K562 (cell line): Measurements from ENCODE around the gene MEIS2. TPM values are rescaled to one million over a fixed set of nuclear protein-coding genes. Genes with fewer than 3 reads are reported as not detected.

Experiments used
- ATAC-seq: fragments of 200-7000 bp; cut with Tn5 transposase; 3 replicates; pipeline ENCODE4 v1.9.1; 2020; ENCODE audit warnings: moderate library complexity
- BruUV-seq: library from RNA; stranded (reverse); fragments of 400-500 nt; replicated peaks from 2 replicates; lab custom pipeline; 2021; lab: Mats Ljungman, UMichigan
- CTCF ChIA-PET: fragments of 300-600 bp; formaldehyde crosslinking; extraction: SDS; loops from one replicate; lab custom pipeline; 2021; ENCODE audit warnings: low intra/inter-chr PET ratio; lab: Yijun Ruan, JAX
- POLR2A ChIA-PET: fragments of 300-600, 350-650 bp; sonication (Branson Sonifier 250); formaldehyde crosslinking; extraction: SDS; loops from one replicate; lab custom pipeline; 2021; ENCODE audit warnings: antibody characterized with exemption, inconsistent platforms; lab: Yijun Ruan, JAX
- DNase-seq, 4 experiments: peaks; one replicate each; pipeline versions ENCODE4 v3.0.0 to v3.0.0-alpha.2; 2011 to 2018; ENCODE audit warnings: low spot score in 3 of 4, mixed read lengths in 3 of 4; ENCODE audit errors: extremely low read depth in 1 of 4
- FAIRE-seq: peaks from 2 replicates; lab custom pipeline; 2011; peaks lifted over from hg19 to GRCh38; lab: Jason Lieb, UNC
- H2AFZ ChIP-seq: 2 replicates; pipeline ENCODE4 v1.6.0; 2011; ENCODE audit warnings: low read depth, low read length, control low read depth, inconsistent platforms
- H3K27ac ChIP-seq: fragments of 200-600 bp; 3 replicates; pipeline ENCODE4 v1.8.0; 2011; ENCODE audit warnings: low read depth, mild to moderate bottlenecking, control low read depth, inconsistent platforms, low read length, moderate library complexity, mixed read lengths; ENCODE audit errors: extremely low read depth
- H3K27me3 ChIP-seq, 2 experiments: fragments of 300-600 bp in 1 of 2; 2 replicates in 1 of 2; 3 replicates in 1 of 2; pipeline versions ENCODE4 v1.6.0 to v1.8.0; 2011; ENCODE audit warnings: inconsistent platforms in 2 of 2, low read length in 2 of 2, mild to moderate bottlenecking in 1 of 2, mixed read lengths in 1 of 2, moderate library complexity in 1 of 2; ENCODE audit not compliant: control insufficient read depth in 2 of 2, insufficient read depth in 2 of 2
- H3K36me3 ChIP-seq: fragments of 300-600 bp; 3 replicates; pipeline ENCODE4 v1.8.0; 2011; ENCODE audit warnings: mild to moderate bottlenecking, low read length, inconsistent platforms; ENCODE audit not compliant: control insufficient read depth, insufficient read depth
- H3K4me1 ChIP-seq, 2 experiments: fragments of 200-600 bp in 1 of 2; replicated peaks in 1 of 2; 2 replicates in 1 of 2; 3 replicates in 1 of 2; pipeline versions ENCODE4 v1.5.1 to v1.8.0; 2011; ENCODE audit warnings: inconsistent platforms in 2 of 2, low read length in 2 of 2, mild to moderate bottlenecking in 1 of 2, mixed read lengths in 1 of 2, moderate library complexity in 1 of 2; ENCODE audit not compliant: control insufficient read depth in 2 of 2, insufficient read depth in 2 of 2
- H3K4me2 ChIP-seq: 2 replicates; pipeline ENCODE4 v1.6.1; 2011; ENCODE audit warnings: low read length, control low read depth, inconsistent platforms, mixed read lengths; ENCODE audit not compliant: insufficient read depth
- H3K4me3 ChIP-seq: fragments of 200-600 bp; sonication (generic), shearing (Covaris generic); 2 replicates; pipeline ENCODE4 v1.5.1; 2016; ENCODE audit warnings: control low read depth, inconsistent platforms
- H3K79me2 ChIP-seq: fragments of 200-600 bp; 3 replicates; pipeline ENCODE4 v1.8.0; 2011; ENCODE audit warnings: low read length, inconsistent platforms; ENCODE audit not compliant: control insufficient read depth, insufficient read depth
- H3K9ac ChIP-seq, 2 experiments: 2 replicates each; pipeline versions ENCODE4 v1.6.0 to v1.6.1; 2011; ENCODE audit warnings: low read depth in 2 of 2, low read length in 2 of 2, control low read depth in 1 of 2, inconsistent platforms in 1 of 2, mild to moderate bottlenecking in 1 of 2, mixed read lengths in 1 of 2; ENCODE audit not compliant: insufficient read depth in 1 of 2
- H3K9me1 ChIP-seq: one replicate; pipeline ENCODE4 v1.6.0; 2011; ENCODE audit warnings: inconsistent platforms, mild to moderate bottlenecking, low read length, moderate library complexity; ENCODE audit not compliant: control insufficient read depth, insufficient read depth
- H3K9me3 ChIP-seq: replicated peaks from 2 replicates; pipeline ENCODE4 v1.5.1; 2011; ENCODE audit warnings: low read depth, low read length, inconsistent platforms; ENCODE audit not compliant: control insufficient read depth, insufficient read depth
- H4K20me1 ChIP-seq: replicated peaks from 2 replicates; pipeline ENCODE4 v1.6.1; 2011; ENCODE audit warnings: low read length, inconsistent platforms, mixed read lengths; ENCODE audit not compliant: control insufficient read depth, insufficient read depth
- CSDE1 ChIP-seq, 2 experiments: fragments of 450-650 bp; IDR thresholded peaks; 2 replicates each; pipeline ENCODE4 v1.6.1; 2016; ENCODE audit warnings: mild to moderate bottlenecking in 1 of 2
- HNRNPH1 ChIP-seq: fragments of 200-400 bp; formaldehyde crosslinking; optimal IDR thresholded peaks from 2 replicates; pipeline ENCODE3; 2017; ENCODE audit warnings: low read depth, mild to moderate bottlenecking, low read length, moderate library complexity
- KDM2B ChIP-seq: fragments of 250-450 bp; sonication (Bioruptor Pico); IDR thresholded peaks from 2 replicates; pipeline ENCODE4 v1.8.0; 2021; ENCODE audit warnings: mild to moderate bottlenecking, moderate library complexity
- OTX1 ChIP-seq: fragments of 450-650 bp; formaldehyde crosslinking; IDR thresholded peaks from 2 replicates; pipeline ENCODE4 v1.4.0; 2022; ENCODE audit warnings: mild to moderate bottlenecking
- PHB2 ChIP-seq: fragments of 450-650 bp; IDR thresholded peaks from 2 replicates; pipeline ENCODE4 v1.6.1; 2017; ENCODE audit warnings: low read depth
- SMARCA4 ChIP-seq: fragments of 450-650 bp; IDR thresholded peaks from 2 replicates; pipeline ENCODE4 v1.6.1; 2016
- TGIF2 ChIP-seq: sonication (generic); formaldehyde crosslinking; IDR thresholded peaks from 2 replicates; pipeline ENCODE4 v1.8.1; 2022; ENCODE audit warnings: mild to moderate bottlenecking, missing genetic modification reagents, moderate library complexity
- ZKSCAN3 ChIP-seq: fragments of 250-450 bp; sonication (Bioruptor Pico); IDR thresholded peaks from 2 replicates; pipeline ENCODE4 v1.4.0; 2020
- WGBS: fragments of 100-300 bp; shearing (Covaris generic); methylation state at CpG from one replicate; pipeline ENCODE4 v1.1.6; 2016; ENCODE audit warnings: low coverage, mixed read lengths; ENCODE audit not compliant: insufficient coverage; ENCODE audit errors: missing lambda C conversion rate; 5-methylcytosine and 5-hydroxymethylcytosine counted together
- in situ Hi-C: fragments of 300-500 bp; cut with MboI; formaldehyde crosslinking; loops from 4 replicates; pipeline ENCODE4 v1.15.0; 2018; ENCODE audit warnings: inconsistent platforms, mixed read lengths
- intact Hi-C: fragments of 100-400 bp; cut with micrococcal nuclease; formaldehyde crosslinking; loops from 2 replicates; pipeline ENCODE4 v1.14.2; 2022
- polyA plus RNA-seq, 8 experiments: library from polyadenylated mRNA; depleted of rRNA in 4 of 8; stranded (reverse) in 5 of 8; unstranded in 3 of 8; fragments of >200 nt; fragmentation: Nextera tagmentation in 2 of 8; fragmentation: Illumina TruSeq in 1 of 8; extraction: Ambion mirVana in 2 of 8; extraction: Trizol in 1 of 8; gene quantifications; 2 replicates each; pipeline versions ENCODE4 v1.2.1 to v1.2.3, GENCODE V29; 2011 to 2014; ENCODE audit warnings: inconsistent platforms in 1 of 8, missing spikeins in 1 of 8
- total RNA-seq, 7 experiments: library from RNA; depleted of rRNA in 6 of 7; stranded (reverse); fragments of >200 nt in 6 of 7; fragmentation: Illumina TruSeq in 2 of 7; extraction: Trizol in 2 of 7; gene quantifications; 2 replicates each; pipeline versions ENCODE4 v1.2.1 to v1.2.3, GENCODE V29; 2011 to 2021; ENCODE audit warnings: low replicate concordance in 1 of 7
- TF ChIP-seq, protein P1 (sequence below), 2 experiments: fragments of 450-650 bp in 1 of 2; sonication (generic) in 1 of 2; formaldehyde crosslinking in 1 of 2; IDR thresholded peaks; 2 replicates each; pipeline versions ENCODE4 v1.7.1 to v1.9.0; 2016 to 2022; ENCODE audit warnings: inconsistent platforms in 1 of 2, mild to moderate bottlenecking in 1 of 2, missing genetic modification reagents in 1 of 2
- TF ChIP-seq, protein P2 (sequence below): fragments of 150-350 bp; conservative IDR thresholded peaks from 2 replicates; pipeline ENCODE4 v1.6.1; 2014; ENCODE audit warnings: low read length

Gene MEIS2
- total and polyA plus RNA-seq, 9 of the 15 experiments (the other 6 are each of a cell fraction or from before 2014, with no cell fraction given) = 7.5 to 64.2 (median 22.3) TPM

DNA sequence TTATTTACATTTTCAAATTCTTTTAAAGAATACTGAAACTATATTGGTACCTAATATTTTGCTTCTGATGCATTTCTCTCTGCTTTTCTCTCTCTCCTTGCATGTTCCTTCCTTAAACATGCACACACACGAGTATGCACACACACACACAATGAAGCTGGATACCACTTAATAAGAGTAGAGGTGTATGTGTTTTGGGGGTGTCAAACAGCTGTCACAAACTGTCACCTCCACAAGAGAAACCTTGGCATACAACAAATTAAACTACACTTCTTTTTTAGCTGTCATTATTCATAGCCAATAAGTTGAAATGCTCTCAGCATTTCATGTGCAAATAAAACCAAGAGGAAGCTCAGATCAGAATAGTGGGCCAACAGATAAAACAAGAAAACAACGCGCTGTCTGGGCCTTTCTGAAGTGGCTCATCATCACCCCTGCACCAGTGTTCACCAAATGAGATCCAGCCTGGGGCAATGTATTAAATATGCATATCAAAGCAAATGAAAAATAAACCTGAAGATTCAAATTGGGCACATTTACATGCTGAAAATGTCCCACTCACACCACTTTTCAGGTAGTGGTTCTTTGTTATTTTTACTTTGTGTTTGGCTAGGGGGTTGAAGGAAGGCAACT lies 9.7 kb downstream of the MEIS2 start:
- ChIA-PET CTCF (no interaction called here), POLR2A (interaction anchor here (2.0 kb wide), 1 partner anchor 10 kb away, joined by 4 read pairs; the partner anchor contains the start of gene MEIS2)
- no peak overlapping the region for H2AFZ ChIP-seq
- no peaks in the 10 kb centered on the region for H3K9me1 ChIP-seq
- 80% methylated on average over 3 of the region's 3 CpGs for WGBS
- H3K36me3 ChIP-seq = peaks cover 91% of the 10 kb centered on the region
- H4K20me1 ChIP-seq = no peaks in the 10 kb centered on the region
- peaks cover 57% of the 10 kb centered on the region for H3K79me2 ChIP-seq
- FAIRE-seq = peak; percentile 6
- H3K4me2 ChIP-seq = no peak overlapping the region
- peaks cover 2 to 4% of the 10 kb centered on the region in 2 experiments; a peak in 2 of 5 replicates for H3K4me1 ChIP-seq
- no peak overlapping the region for H3K4me3 ChIP-seq
- H3K9me3 ChIP-seq = no peaks in the 10 kb centered on the region
- DNase-seq = no peak
- in situ Hi-C loops (no loop called here), intact Hi-C loops (no loop called here)
- H3K27me3 ChIP-seq = no peaks in the 10 kb centered on the region
- no peak overlapping the region for H3K9ac ChIP-seq
- BruUV-seq = no TSS peak
- H3K27ac ChIP-seq = no peak overlapping the region
- ATAC-seq = no peak
- TF ChIP-seq TGIF2 (CRISPR knock-in tag) (no peak), OTX1 (CRISPR knock-in tag) (no peak), PHB2 (no peak), CSDE1 (IDR thresholded peaks at IDR 0.05) (no peak), HNRNPH1 (no peak), KDM2B (CRISPR knock-in tag) (no peak), SMARCA4 (no peak), ZKSCAN3 (CRISPR knock-in tag) (no peak)
- TF ChIP-seq, protein P1, sequence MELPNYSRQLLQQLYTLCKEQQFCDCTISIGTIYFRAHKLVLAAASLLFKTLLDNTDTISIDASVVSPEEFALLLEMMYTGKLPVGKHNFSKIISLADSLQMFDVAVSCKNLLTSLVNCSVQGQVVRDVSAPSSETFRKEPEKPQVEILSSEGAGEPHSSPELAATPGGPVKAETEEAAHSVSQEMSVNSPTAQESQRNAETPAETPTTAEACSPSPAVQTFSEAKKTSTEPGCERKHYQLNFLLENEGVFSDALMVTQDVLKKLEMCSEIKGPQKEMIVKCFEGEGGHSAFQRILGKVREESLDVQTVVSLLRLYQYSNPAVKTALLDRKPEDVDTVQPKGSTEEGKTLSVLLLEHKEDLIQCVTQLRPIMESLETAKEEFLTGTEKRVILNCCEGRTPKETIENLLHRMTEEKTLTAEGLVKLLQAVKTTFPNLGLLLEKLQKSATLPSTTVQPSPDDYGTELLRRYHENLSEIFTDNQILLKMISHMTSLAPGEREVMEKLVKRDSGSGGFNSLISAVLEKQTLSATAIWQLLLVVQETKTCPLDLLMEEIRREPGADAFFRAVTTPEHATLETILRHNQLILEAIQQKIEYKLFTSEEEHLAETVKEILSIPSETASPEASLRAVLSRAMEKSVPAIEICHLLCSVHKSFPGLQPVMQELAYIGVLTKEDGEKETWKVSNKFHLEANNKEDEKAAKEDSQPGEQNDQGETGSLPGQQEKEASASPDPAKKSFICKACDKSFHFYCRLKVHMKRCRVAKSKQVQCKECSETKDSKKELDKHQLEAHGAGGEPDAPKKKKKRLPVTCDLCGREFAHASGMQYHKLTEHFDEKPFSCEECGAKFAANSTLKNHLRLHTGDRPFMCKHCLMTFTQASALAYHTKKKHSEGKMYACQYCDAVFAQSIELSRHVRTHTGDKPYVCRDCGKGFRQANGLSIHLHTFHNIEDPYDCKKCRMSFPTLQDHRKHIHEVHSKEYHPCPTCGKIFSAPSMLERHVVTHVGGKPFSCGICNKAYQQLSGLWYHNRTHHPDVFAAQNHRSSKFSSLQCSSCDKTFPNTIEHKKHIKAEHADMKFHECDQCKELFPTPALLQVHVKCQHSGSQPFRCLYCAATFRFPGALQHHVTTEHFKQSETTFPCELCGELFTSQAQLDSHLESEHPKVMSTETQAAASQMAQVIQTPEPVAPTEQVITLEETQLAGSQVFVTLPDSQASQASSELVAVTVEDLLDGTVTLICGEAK (IDR thresholded peaks at IDR 0.05) = no peak
- TF ChIP-seq, protein P1 (CRISPR knock-in tag; IDR thresholded peaks at IDR 0.05) = no peak
- TF ChIP-seq, protein P2, sequence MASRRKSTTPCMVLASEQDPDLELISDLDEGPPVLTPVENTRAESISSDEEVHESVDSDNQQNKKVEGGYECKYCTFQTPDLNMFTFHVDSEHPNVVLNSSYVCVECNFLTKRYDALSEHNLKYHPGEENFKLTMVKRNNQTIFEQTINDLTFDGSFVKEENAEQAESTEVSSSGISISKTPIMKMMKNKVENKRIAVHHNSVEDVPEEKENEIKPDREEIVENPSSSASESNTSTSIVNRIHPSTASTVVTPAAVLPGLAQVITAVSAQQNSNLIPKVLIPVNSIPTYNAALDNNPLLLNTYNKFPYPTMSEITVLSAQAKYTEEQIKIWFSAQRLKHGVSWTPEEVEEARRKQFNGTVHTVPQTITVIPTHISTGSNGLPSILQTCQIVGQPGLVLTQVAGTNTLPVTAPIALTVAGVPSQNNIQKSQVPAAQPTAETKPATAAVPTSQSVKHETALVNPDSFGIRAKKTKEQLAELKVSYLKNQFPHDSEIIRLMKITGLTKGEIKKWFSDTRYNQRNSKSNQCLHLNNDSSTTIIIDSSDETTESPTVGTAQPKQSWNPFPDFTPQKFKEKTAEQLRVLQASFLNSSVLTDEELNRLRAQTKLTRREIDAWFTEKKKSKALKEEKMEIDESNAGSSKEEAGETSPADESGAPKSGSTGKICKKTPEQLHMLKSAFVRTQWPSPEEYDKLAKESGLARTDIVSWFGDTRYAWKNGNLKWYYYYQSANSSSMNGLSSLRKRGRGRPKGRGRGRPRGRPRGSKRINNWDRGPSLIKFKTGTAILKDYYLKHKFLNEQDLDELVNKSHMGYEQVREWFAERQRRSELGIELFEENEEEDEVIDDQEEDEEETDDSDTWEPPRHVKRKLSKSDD = no peak
